ENCODE measurements around the gene RFX2.

- TF ChIP-seq CTCF (IDR thresholded peaks at IDR 0.05) (no peak), POLR2A (IDR thresholded peaks at IDR 0.05) (no peak)
Measured at GRCh38 chr19:6020166-6020882, 90.0 kb downstream of the RFX2 start.
